ENCODE measurements around the gene CSTF1. TPM values are rescaled to one million over a fixed set of nuclear protein-coding genes. Genes with fewer than 3 reads are reported as not detected.

Gene CSTF1
- total and polyA plus RNA-seq, 2 of the 8 experiments (the other 6 are each of a cell fraction or from before 2014, with no cell fraction given), result 59.4 to 83.5 TPM

DNA sequence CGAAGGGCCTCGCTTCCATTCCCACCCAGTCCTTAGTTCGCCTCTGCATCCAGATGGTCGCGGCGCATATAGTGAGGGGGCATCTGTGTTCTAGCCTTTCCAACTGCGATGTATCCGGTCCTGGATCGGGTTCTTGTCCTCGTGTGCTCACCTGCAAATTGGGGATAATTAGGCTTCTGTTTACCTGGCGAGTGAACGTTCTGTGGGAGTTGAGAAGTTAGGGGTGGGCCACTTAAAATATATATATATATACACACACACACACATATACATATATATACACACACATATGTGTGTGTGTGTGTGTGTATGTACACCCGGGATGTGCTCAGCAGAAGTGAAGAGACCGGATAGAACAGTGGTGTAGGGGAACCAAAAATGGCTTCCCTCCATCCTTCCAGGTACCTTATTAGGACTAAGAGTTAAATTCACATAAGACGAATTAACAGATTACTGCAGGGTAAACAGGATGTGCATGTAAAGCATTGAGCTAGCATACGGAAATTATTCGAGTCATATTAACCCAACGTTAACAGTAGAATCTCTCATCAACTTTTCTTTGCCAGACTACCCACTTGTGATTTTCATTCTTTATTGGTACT lies 537 bp downstream of the CSTF1 start:
- H3K4me3 ChIP-seq (ENCODE audit: extremely low read depth in 1 of 4, insufficient read depth in 2 of 4, low read depth in 3 of 4, low read length in 4 of 4), result peak overlapping the region; percentile 88 to 99 (median 98)
- H4K8ac ChIP-seq (ENCODE audit: extremely low read depth, insufficient read depth, low read length), result peak overlapping the region; percentile 77; the same call in 1 of the 2 replicates
- peaks cover 23 to 48% (median 43%) of the 10 kb centered on the region in 4 experiments for H3K36me3 ChIP-seq (ENCODE audit: control insufficient read depth in 2 of 4, insufficient read depth in 4 of 4, low read length in 3 of 4)
- DNase-seq (ENCODE audit: low read depth in 1 of 2, low spot score in 2 of 2) (no peak), FAIRE-seq (no peak)
- H2BK12ac ChIP-seq (ENCODE audit: low read depth, low read length), result no peak overlapping the region
- H4K5ac ChIP-seq (ENCODE audit: insufficient read length, low read depth, low read length), result peak overlapping the region; percentile 87
- peak overlapping the region; percentile 88 to 99 (median 96) for H3K9ac ChIP-seq (replicated peaks in 1 of 4; ENCODE audit: extremely low read depth in 1 of 4, low read depth in 3 of 4, low read length in 3 of 4)
- peaks cover 3% of the 10 kb centered on the region for H3K23me2 ChIP-seq (ENCODE audit: low read depth, low read length)
- H3K27ac ChIP-seq (ENCODE audit: low read depth, low read length), result peak overlapping the region; percentile 92
- H3K9me3 ChIP-seq (ENCODE audit: insufficient read depth in 2 of 2, low read depth in 1 of 2, low read length in 1 of 2), result no peaks in the 10 kb centered on the region
- 6% methylated on average over 18 of the region's 18 CpGs; no CpG with 5 or more reads in 1 of the 2 experiments for WGBS, 2 experiments (ENCODE audit: extremely low coverage in 1 of 2, insufficient coverage in 1 of 2, insufficient read length in 1 of 2, insufficient replicate concordance in 2 of 2, low coverage in 1 of 2, low lambda C conversion rate in 2 of 2, missing lambda C conversion rate in 1 of 2)
- no peaks in the 10 kb centered on the region for H3K27me3 ChIP-seq (replicated peaks in 1 of 4; ENCODE audit: control insufficient read depth in 3 of 4, extremely low read depth in 1 of 4, insufficient read depth in 3 of 4, low read length in 3 of 4)
- H3K79me1 ChIP-seq (ENCODE audit: low read depth, low read length), result peaks cover 10% of the 10 kb centered on the region
- peak overlapping the region; percentile 67 for H4K91ac ChIP-seq (replicated peaks; ENCODE audit: insufficient read length, low read length)
- no peak overlapping the region for H2BK120ac ChIP-seq (replicated peaks; ENCODE audit: low read depth, low read length)
- no peak overlapping the region for H3K23ac ChIP-seq (ENCODE audit: insufficient read length)
- peaks cover 4 to 8% of the 10 kb centered on the region in 2 experiments for H4K20me1 ChIP-seq (replicated peaks in 1 of 2; ENCODE audit: control insufficient read depth in 1 of 2, insufficient read depth in 2 of 2, low read length in 2 of 2)
- peak overlapping the region; percentile 34 for H3K4ac ChIP-seq (replicated peaks; ENCODE audit: insufficient read length, low read depth, low read length)
- H3K4me2 ChIP-seq (ENCODE audit: insufficient read depth in 1 of 2, low read depth in 2 of 2, low read length in 2 of 2), result peak overlapping the region; percentile 97
- peak overlapping the region; percentile 84 for H3K56ac ChIP-seq (replicated peaks; ENCODE audit: insufficient read length, low read depth, low read length)
- H2BK15ac ChIP-seq (ENCODE audit: low read length), result no peak overlapping the region
- CTCF ChIA-PET (ENCODE audit: partially characterized antibody), result interaction anchor here (1.2 kb wide), 2 partner anchors 10 to 184 kb away, joined by 3 to 4 read pairs; no protein-coding TSS in a partner anchor
- peaks cover 28 to 73% of the 10 kb centered on the region in 2 experiments for H3K79me2 ChIP-seq (ENCODE audit: control insufficient read depth in 1 of 2, insufficient read depth in 2 of 2, low read length in 2 of 2)
- peak overlapping the region; percentile 72 for H2BK5ac ChIP-seq (ENCODE audit: low read depth, low read length)
- peak overlapping the region; percentile 42; the same call in 1 of the 2 replicates for H3K18ac ChIP-seq (ENCODE audit: extremely low read depth, low read length)
- H3K14ac ChIP-seq (ENCODE audit: insufficient read length), result no peak overlapping the region
- peak overlapping the region; percentile 38; the same call in 1 of the 2 replicates for H2AFZ ChIP-seq (ENCODE audit: low read length)
- peaks cover 3 to 7% (median 4%) of the 10 kb centered on the region in 4 experiments; a peak in 5 of 7 replicates for H3K4me1 ChIP-seq (replicated peaks in 1 of 4; ENCODE audit: control insufficient read depth in 3 of 4, insufficient read depth in 4 of 4, low read length in 3 of 4)
- POLR2A ChIA-PET (ENCODE audit: partially characterized antibody), result interaction anchor here (0.6 to 3.1 kb wide), 7 partner anchors 11 to 675 kb away, joined by 3 to 10 read pairs (median 4); partner anchors contain the start of genes FAM210B and RTF2
- H2AK5ac ChIP-seq (ENCODE audit: low read depth, low read length), result peak overlapping the region; percentile 67; the same call in 1 of the 2 replicates
- H2BK20ac ChIP-seq (ENCODE audit: low read length), result no peak overlapping the region
- TF ChIP-seq, protein P1, sequence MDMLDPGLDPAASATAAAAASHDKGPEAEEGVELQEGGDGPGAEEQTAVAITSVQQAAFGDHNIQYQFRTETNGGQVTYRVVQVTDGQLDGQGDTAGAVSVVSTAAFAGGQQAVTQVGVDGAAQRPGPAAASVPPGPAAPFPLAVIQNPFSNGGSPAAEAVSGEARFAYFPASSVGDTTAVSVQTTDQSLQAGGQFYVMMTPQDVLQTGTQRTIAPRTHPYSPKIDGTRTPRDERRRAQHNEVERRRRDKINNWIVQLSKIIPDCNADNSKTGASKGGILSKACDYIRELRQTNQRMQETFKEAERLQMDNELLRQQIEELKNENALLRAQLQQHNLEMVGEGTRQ (IDR thresholded peaks at IDR 0.05; ENCODE audit: low read length), result no peak
- no peak for TF ChIP-seq SUZ12 (IDR thresholded peaks at IDR 0.05; ENCODE audit: low read length)
- no peak for TF ChIP-seq BACH1 (IDR thresholded peaks at IDR 0.05; ENCODE audit: low read length)
- TF ChIP-seq HDAC6 (IDR thresholded peaks at IDR 0.05; ENCODE audit: low read depth, low read length), result no peak
- no peak for TF ChIP-seq CREB1 (IDR thresholded peaks at IDR 0.05)
- TF ChIP-seq TBP (IDR thresholded peaks at IDR 0.05; ENCODE audit: low read depth, low read length), result no peak
- TF ChIP-seq CTBP2 (IDR thresholded peaks at IDR 0.05; ENCODE audit: borderline replicate concordance, insufficient read depth, insufficient read length, low read length), result no peak
- TF ChIP-seq BCL11A (IDR thresholded peaks at IDR 0.05; ENCODE audit: low read depth in 2 of 2, low read length in 2 of 2), result no peak
- TF ChIP-seq SIN3A (conservative IDR thresholded peaks at IDR 0.05 in 1 of 2, IDR thresholded peaks at IDR 0.05 in 1 of 2; ENCODE audit: low read depth in 1 of 2, low read length in 2 of 2), result no peak
- TF ChIP-seq TAF1 (IDR thresholded peaks at IDR 0.05; ENCODE audit: low read depth, low read length), result no peak
- TF ChIP-seq TCF12 (IDR thresholded peaks at IDR 0.05; ENCODE audit: low read depth, low read length), result no peak
